A549 (cell line): Measurements from ENCODE around the gene THBS4. TPM values are rescaled to one million over a fixed set of nuclear protein-coding genes. Genes with fewer than 3 reads are reported as not detected.

Source experiments
- ATAC-seq, 2 experiments: fragments of 200-7000 bp in 1 of 2; fragments of >200 bp in 1 of 2; cut with Nextera tagmentation in 1 of 2; cut with Tn5 transposase in 1 of 2; 3 replicates each; pipeline versions ENCODE4 v1.8.0 to v1.9.1; 2018 to 2020; ENCODE audit warnings: mild to moderate bottlenecking in 1 of 2, moderate library complexity in 1 of 2
- CTCF ChIA-PET: fragments of 300-600 bp; sonication (Branson Sonifier 250); formaldehyde crosslinking; extraction: SDS; loops from one replicate; lab custom pipeline; 2021; ENCODE audit warnings: antibody characterized with exemption, inconsistent platforms; lab: Yijun Ruan, JAX
- POLR2A ChIA-PET: fragments of 350-600 bp; formaldehyde crosslinking; extraction: SDS; loops from one replicate; lab custom pipeline; 2021; ENCODE audit warnings: antibody characterized with exemption, inconsistent platforms; lab: Yijun Ruan, JAX
- DNase-seq, 2 experiments: peaks; one replicate each; pipeline versions ENCODE4 v3.0.0 to v3.0.0-alpha.2; 2011 to 2016; ENCODE audit warnings: low read depth in 1 of 2, low spot score in 1 of 2
- FAIRE-seq: peaks from 2 replicates; lab custom pipeline; 2011; peaks lifted over from hg19 to GRCh38; lab: Jason Lieb, UNC
- H3K27ac ChIP-seq, 2 experiments: fragments of >200 bp; sonication (Bioruptor Twin); formaldehyde crosslinking; 3 replicates each; pipeline ENCODE4 v1.5.1; 2016 to 2017
- H3K4me1 ChIP-seq: fragments of >200 bp; sonication (Bioruptor Twin); formaldehyde crosslinking; 3 replicates; pipeline ENCODE4 v1.6.1; 2016
- H3K4me2 ChIP-seq: fragments of >200 bp; sonication (Bioruptor Twin); formaldehyde crosslinking; 3 replicates; pipeline ENCODE4 v1.6.1; 2016
- H3K4me3 ChIP-seq: fragments of >200 bp; sonication (Bioruptor Twin); formaldehyde crosslinking; 3 replicates; pipeline ENCODE4 v1.5.1; 2016
- H3K9me3 ChIP-seq: fragments of >200 bp; sonication (Bioruptor Twin); formaldehyde crosslinking; 3 replicates; pipeline ENCODE4 v1.6.1; 2016
- BHLHE40 ChIP-seq: IDR thresholded peaks from 2 replicates; pipeline ENCODE4 v1.6.1; 2012; ENCODE audit warnings: low read depth, low read length, inconsistent platforms
- CHD2 ChIP-seq: fragments of 150-350 bp; IDR thresholded peaks from 2 replicates; pipeline ENCODE4 v1.6.1; 2014; ENCODE audit warnings: low read length; ENCODE audit not compliant: partially characterized antibody
- E2F6 ChIP-seq: IDR thresholded peaks from 2 replicates; pipeline ENCODE4 v1.6.1; 2012; ENCODE audit warnings: low read depth, borderline replicate concordance
- EHF ChIP-seq: fragments of 250-450 bp; sonication (Bioruptor Pico); IDR thresholded peaks from 2 replicates; pipeline ENCODE4 v1.5.0; 2020; ENCODE audit warnings: mild to moderate bottlenecking
- ESRRA ChIP-seq: fragments of 150-350 bp; IDR thresholded peaks from 2 replicates; pipeline ENCODE4 v1.6.1; 2014; ENCODE audit warnings: mild to moderate bottlenecking, low read length, borderline replicate concordance
- FOSB ChIP-seq: fragments of 250-450 bp; sonication (Bioruptor Pico); IDR thresholded peaks from 2 replicates; pipeline ENCODE4 v1.5.0; 2020; ENCODE audit warnings: mild to moderate bottlenecking, moderate library complexity
- HEYL ChIP-seq: fragments of 250-450 bp; sonication (Bioruptor Pico); IDR thresholded peaks from 2 replicates; pipeline ENCODE4 v1.8.0; 2021; ENCODE audit warnings: mild to moderate bottlenecking, moderate library complexity
- HOXA7 ChIP-seq: fragments of 250-450 bp; sonication (Bioruptor Pico); IDR thresholded peaks from 2 replicates; pipeline ENCODE4 v1.5.0; 2020; ENCODE audit warnings: mild to moderate bottlenecking, moderate library complexity
- JUN ChIP-seq, 2 experiments: fragments of >200 bp; sonication (Bioruptor Twin); formaldehyde crosslinking; IDR thresholded peaks; 2 replicates in 1 of 2; 3 replicates in 1 of 2; pipeline ENCODE4 v1.6.1; 2016 to 2017
- KDM5A ChIP-seq: fragments of 200-600 bp; sonication (generic); IDR thresholded peaks from 2 replicates; pipeline ENCODE4 v1.6.1; 2016; ENCODE audit warnings: antibody characterized with exemption, mild to moderate bottlenecking
- MAZ ChIP-seq: fragments of 150-350 bp; IDR thresholded peaks from 2 replicates; pipeline ENCODE4 v1.6.1; 2014; ENCODE audit warnings: antibody characterized with exemption, low read depth, low read length, borderline replicate concordance
- MYC ChIP-seq: IDR thresholded peaks from 2 replicates; pipeline ENCODE4 v1.6.1; 2012; ENCODE audit warnings: mild to moderate bottlenecking, inconsistent platforms, low read length, improper control_type of control experiment, borderline replicate concordance
- POLR2AphosphoS2 ChIP-seq: conservative IDR thresholded peaks from 2 replicates; pipeline ENCODE4 v1.6.1; 2012; ENCODE audit warnings: low read length, improper control_type of control experiment, inconsistent platforms
- RARB ChIP-seq: fragments of 250-450 bp; sonication (Bioruptor Pico); IDR thresholded peaks from 2 replicates; pipeline ENCODE4 v1.8.0; 2021; ENCODE audit warnings: mild to moderate bottlenecking, moderate library complexity
- RFX5 ChIP-seq: fragments of 450-650 bp; IDR thresholded peaks from 2 replicates; pipeline ENCODE4 v1.7.1; 2014; ENCODE audit warnings: antibody characterized with exemption, mild to moderate bottlenecking, moderate library complexity
- TP53 ChIP-seq: fragments of 250-450 bp; sonication (Bioruptor Pico); IDR thresholded peaks from 2 replicates; pipeline ENCODE4 v1.5.0; 2021; ENCODE audit warnings: mild to moderate bottlenecking, moderate library complexity
- WGBS: methylation state at CpG from one replicate; pipeline ENCODE4 v1.1.6; 2017; ENCODE audit errors: missing lambda C conversion rate; 5-methylcytosine and 5-hydroxymethylcytosine counted together
- polyA plus RNA-seq, 4 experiments: library from polyadenylated mRNA; depleted of rRNA in 3 of 4; stranded (reverse); fragments of >200 nt; fragmentation: RNase III in 1 of 4; extraction: RNeasy Plus Mini Kit Qiagen cat#74134 plus additional on column Dnase treatment in 1 of 4; gene quantifications; 2 replicates in 3 of 4; 3 replicates in 1 of 4; pipeline ENCODE4 v1.2.3, GENCODE V29; 2011 to 2017
- TF ChIP-seq, protein P1 (sequence below): fragments of 150-350 bp; IDR thresholded peaks from 2 replicates; pipeline ENCODE4 v1.6.1; 2014; ENCODE audit warnings: low read depth, mild to moderate bottlenecking, low read length
- TF ChIP-seq, protein P2 (sequence below): IDR thresholded peaks from 2 replicates; pipeline ENCODE4 v1.6.1; 2012
- TF ChIP-seq, protein P3 (sequence below): fragments of 200-600 bp; sonication (generic); IDR thresholded peaks from 2 replicates; pipeline ENCODE4 v1.6.1; 2016; ENCODE audit warnings: antibody characterized with exemption, mild to moderate bottlenecking, moderate library complexity
- TF ChIP-seq, protein P4 (sequence below): fragments of 250-450 bp; sonication (Bioruptor Pico); IDR thresholded peaks from 2 replicates; pipeline ENCODE4 v1.5.0; 2021; ENCODE audit warnings: mild to moderate bottlenecking, moderate library complexity, borderline replicate concordance
- TF ChIP-seq, protein P5 (sequence below): fragments of 250-450 bp; sonication (Bioruptor Pico); IDR thresholded peaks from 2 replicates; pipeline ENCODE4 v1.5.0; 2020; ENCODE audit warnings: low read depth, mild to moderate bottlenecking, moderate library complexity

The THBS4 gene
- polyA plus RNA-seq, 2 of the 4 experiments (the other 2 are of a cell fraction) = 0.28 to 0.41 TPM

DNA sequence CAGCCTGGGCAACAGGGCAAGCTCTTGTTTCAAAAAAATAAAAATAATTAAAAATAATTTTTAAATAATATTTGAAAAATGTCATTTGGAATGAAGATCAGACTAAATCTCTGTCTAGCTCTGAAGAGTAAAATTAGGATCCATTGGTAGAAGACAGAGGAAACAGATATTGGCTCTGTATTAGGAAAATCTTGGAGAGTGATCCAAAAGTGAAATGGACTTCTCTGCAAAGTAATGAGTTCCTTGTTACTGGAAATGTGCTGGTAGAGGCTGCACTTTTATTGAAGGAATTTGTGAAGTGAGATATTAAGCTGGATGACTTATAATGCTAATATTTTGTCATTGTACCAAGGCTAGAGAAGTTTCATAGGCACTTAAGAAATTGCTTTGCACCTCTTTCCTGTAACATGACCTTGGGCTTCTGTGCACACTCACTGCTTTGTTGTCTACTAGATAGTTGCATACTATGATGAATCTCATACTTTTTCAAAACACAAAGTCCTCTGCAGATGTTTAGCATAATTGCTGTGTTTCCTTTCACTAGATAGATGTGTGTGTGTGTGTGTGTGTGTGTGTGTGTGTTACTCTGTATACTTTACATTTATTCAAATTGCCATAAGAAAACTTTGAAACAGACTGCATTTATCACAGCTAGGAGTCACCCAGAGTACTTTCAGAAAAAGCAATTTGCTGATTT, 13.1 kb downstream of the THBS4 start:
- no peak overlapping the region for H3K27ac ChIP-seq
- no peak overlapping the region for H3K4me3 ChIP-seq
- no peaks in the 10 kb centered on the region for H3K9me3 ChIP-seq
- ATAC-seq = no peak
- FAIRE-seq = no peak
- no peak overlapping the region for H3K4me2 ChIP-seq
- TF ChIP-seq KDM5A (no peak), BHLHE40 (no peak), RFX5 (no peak), MYC (no peak), POLR2AphosphoS2 (no peak), TP53 (no peak), HOXA7 (CRISPR knock-in tag) (no peak), HEYL (CRISPR knock-in tag) (no peak), E2F6 (no peak), JUN (IDR thresholded peaks at IDR 0.05) (no peak), ESRRA (no peak), CHD2 (no peak), EHF (CRISPR knock-in tag) (no peak), FOSB (CRISPR knock-in tag) (no peak)
- TF ChIP-seq, protein P1, sequence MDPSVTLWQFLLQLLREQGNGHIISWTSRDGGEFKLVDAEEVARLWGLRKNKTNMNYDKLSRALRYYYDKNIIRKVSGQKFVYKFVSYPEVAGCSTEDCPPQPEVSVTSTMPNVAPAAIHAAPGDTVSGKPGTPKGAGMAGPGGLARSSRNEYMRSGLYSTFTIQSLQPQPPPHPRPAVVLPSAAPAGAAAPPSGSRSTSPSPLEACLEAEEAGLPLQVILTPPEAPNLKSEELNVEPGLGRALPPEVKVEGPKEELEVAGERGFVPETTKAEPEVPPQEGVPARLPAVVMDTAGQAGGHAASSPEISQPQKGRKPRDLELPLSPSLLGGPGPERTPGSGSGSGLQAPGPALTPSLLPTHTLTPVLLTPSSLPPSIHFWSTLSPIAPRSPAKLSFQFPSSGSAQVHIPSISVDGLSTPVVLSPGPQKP = no peak
- TF ChIP-seq, protein P2, sequence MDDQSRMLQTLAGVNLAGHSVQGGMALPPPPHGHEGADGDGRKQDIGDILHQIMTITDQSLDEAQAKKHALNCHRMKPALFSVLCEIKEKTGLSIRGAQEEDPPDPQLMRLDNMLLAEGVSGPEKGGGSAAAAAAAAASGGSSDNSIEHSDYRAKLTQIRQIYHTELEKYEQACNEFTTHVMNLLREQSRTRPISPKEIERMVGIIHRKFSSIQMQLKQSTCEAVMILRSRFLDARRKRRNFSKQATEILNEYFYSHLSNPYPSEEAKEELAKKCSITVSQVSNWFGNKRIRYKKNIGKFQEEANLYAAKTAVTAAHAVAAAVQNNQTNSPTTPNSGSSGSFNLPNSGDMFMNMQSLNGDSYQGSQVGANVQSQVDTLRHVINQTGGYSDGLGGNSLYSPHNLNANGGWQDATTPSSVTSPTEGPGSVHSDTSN = no peak
- TF ChIP-seq, protein P3, sequence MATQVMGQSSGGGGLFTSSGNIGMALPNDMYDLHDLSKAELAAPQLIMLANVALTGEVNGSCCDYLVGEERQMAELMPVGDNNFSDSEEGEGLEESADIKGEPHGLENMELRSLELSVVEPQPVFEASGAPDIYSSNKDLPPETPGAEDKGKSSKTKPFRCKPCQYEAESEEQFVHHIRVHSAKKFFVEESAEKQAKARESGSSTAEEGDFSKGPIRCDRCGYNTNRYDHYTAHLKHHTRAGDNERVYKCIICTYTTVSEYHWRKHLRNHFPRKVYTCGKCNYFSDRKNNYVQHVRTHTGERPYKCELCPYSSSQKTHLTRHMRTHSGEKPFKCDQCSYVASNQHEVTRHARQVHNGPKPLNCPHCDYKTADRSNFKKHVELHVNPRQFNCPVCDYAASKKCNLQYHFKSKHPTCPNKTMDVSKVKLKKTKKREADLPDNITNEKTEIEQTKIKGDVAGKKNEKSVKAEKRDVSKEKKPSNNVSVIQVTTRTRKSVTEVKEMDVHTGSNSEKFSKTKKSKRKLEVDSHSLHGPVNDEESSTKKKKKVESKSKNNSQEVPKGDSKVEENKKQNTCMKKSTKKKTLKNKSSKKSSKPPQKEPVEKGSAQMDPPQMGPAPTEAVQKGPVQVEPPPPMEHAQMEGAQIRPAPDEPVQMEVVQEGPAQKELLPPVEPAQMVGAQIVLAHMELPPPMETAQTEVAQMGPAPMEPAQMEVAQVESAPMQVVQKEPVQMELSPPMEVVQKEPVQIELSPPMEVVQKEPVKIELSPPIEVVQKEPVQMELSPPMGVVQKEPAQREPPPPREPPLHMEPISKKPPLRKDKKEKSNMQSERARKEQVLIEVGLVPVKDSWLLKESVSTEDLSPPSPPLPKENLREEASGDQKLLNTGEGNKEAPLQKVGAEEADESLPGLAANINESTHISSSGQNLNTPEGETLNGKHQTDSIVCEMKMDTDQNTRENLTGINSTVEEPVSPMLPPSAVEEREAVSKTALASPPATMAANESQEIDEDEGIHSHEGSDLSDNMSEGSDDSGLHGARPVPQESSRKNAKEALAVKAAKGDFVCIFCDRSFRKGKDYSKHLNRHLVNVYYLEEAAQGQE = no peak
- TF ChIP-seq, protein P4, sequence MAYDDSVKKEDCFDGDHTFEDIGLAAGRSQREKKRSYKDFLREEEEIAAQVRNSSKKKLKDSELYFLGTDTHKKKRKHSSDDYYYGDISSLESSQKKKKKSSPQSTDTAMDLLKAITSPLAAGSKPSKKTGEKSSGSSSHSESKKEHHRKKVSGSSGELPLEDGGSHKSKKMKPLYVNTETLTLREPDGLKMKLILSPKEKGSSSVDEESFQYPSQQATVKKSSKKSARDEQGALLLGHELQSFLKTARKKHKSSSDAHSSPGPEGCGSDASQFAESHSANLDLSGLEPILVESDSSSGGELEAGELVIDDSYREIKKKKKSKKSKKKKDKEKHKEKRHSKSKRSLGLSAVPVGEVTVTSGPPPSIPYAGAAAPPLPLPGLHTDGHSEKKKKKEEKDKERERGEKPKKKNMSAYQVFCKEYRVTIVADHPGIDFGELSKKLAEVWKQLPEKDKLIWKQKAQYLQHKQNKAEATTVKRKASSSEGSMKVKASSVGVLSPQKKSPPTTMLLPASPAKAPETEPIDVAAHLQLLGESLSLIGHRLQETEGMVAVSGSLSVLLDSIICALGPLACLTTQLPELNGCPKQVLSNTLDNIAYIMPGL = no peak
- DNase-seq = no peak
- no peaks in the 10 kb centered on the region for H3K4me1 ChIP-seq
- ChIA-PET CTCF (interaction anchor here (1.5 kb wide), 1 partner anchor 14 kb away, joined by 4 read pairs; no protein-coding TSS in a partner anchor), POLR2A (no interaction called here)

DNA sequence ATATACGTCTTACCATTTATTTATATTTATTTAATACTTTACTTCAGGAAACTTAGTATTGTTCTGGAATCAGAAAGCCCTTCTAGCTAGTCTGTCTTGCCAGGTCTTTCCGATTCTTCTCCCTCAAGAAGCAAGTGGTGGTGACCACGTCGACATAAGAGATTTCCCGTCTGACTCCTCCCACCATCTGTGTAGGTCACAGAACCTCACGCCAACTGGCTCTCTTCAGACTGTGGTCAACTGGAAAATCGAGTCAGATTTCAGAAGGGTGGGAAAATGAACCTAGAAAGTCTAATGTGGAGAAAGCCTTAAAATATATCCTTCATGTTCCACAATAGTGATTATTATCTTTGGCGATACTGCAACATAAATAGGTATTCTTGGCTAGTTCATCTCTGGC, 17.3 kb downstream of the THBS4 start:
- Histone ChIP-seq H3K27ac (no peak overlapping the region), H3K4me1 (no peaks in the 10 kb centered on the region), H3K9me3 (no peaks in the 10 kb centered on the region), H3K4me2 (no peak overlapping the region), H3K4me3 (no peak overlapping the region)
- no peak for FAIRE-seq
- TF ChIP-seq FOSB (CRISPR knock-in tag) (no peak), MAZ (no peak), RARB (CRISPR knock-in tag) (no peak), HEYL (CRISPR knock-in tag) (no peak), EHF (CRISPR knock-in tag) (no peak)
- TF ChIP-seq, protein P5, sequence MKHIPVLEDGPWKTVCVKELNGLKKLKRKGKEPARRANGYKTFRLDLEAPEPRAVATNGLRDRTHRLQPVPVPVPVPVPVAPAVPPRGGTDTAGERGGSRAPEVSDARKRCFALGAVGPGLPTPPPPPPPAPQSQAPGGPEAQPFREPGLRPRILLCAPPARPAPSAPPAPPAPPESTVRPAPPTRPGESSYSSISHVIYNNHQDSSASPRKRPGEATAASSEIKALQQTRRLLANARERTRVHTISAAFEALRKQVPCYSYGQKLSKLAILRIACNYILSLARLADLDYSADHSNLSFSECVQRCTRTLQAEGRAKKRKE (CRISPR knock-in tag) = no peak
- no peak for DNase-seq
- ATAC-seq = no peak
- WGBS = 54% methylated on average over 8 of the region's 8 CpGs
- POLR2A ChIA-PET = no interaction called here
- CTCF ChIA-PET = no interaction called here
